Fibroblast of lung (primary cell): Measurements from ENCODE around the gene ZDHHC12. TPM values are rescaled to one million over a fixed set of nuclear protein-coding genes. Genes with fewer than 3 reads are reported as not detected.

Source experiments
- DNase-seq, 2 donors: peaks; one replicate each; pipeline versions ENCODE4 v3.0.0 to v3.0.0-alpha.2; 2010; ENCODE audit warnings: low read depth in 2 of 2
- H2AFZ ChIP-seq: 2 replicates; pipeline ENCODE4 v1.5.1; 2012; ENCODE audit warnings: low read length, control low read depth, inconsistent platforms
- H3K27ac ChIP-seq: 2 replicates; pipeline ENCODE4 v1.5.1; 2011; ENCODE audit warnings: low read length, control low read depth; ENCODE audit not compliant: insufficient read depth
- H3K27me3 ChIP-seq: 2 replicates; pipeline ENCODE4 v1.5.1; 2011; ENCODE audit warnings: mild to moderate bottlenecking, low read length; ENCODE audit not compliant: control insufficient read depth, insufficient read depth
- H3K36me3 ChIP-seq: 2 replicates; pipeline ENCODE4 v1.5.1; 2011; ENCODE audit warnings: low read length; ENCODE audit not compliant: control insufficient read depth, insufficient read depth
- H3K4me1 ChIP-seq: 2 replicates; pipeline ENCODE4 v1.5.1; 2011; ENCODE audit warnings: low read length; ENCODE audit not compliant: control insufficient read depth, insufficient read depth; ENCODE audit errors: extremely low read depth
- H3K4me2 ChIP-seq: 2 replicates; pipeline ENCODE4 v1.5.1; 2011; ENCODE audit warnings: low read length, control low read depth; ENCODE audit not compliant: insufficient read depth; ENCODE audit errors: extremely low read depth
- H3K4me3 ChIP-seq, 4 experiments: fragments of 200-600 bp in 1 of 4; sonication (generic) in 1 of 4; replicated peaks in 1 of 4; 2 replicates each; pipeline ENCODE4 v1.5.1; 2011 to 2016; ENCODE audit warnings: low read length in 4 of 4, low read depth in 3 of 4, mild to moderate bottlenecking in 3 of 4, control low read depth in 2 of 4, inconsistent platforms in 1 of 4, mixed read lengths in 1 of 4; ENCODE audit not compliant: insufficient read depth in 1 of 4; ENCODE audit errors: control extremely low read depth in 1 of 4
- H3K79me2 ChIP-seq: 2 replicates; pipeline ENCODE4 v1.5.1; 2012; ENCODE audit warnings: mild to moderate bottlenecking, low read length, inconsistent platforms; ENCODE audit not compliant: control insufficient read depth, insufficient read depth
- H3K9ac ChIP-seq: 2 replicates; pipeline ENCODE4 v1.5.1; 2011; ENCODE audit warnings: mild to moderate bottlenecking, low read length, control low read depth; ENCODE audit not compliant: insufficient read depth
- H3K9me3 ChIP-seq: 2 replicates; pipeline ENCODE4 v1.5.1; 2012; ENCODE audit warnings: low read depth, low read length; ENCODE audit not compliant: control insufficient read depth, insufficient read depth
- H4K20me1 ChIP-seq: 2 replicates; pipeline ENCODE4 v1.5.1; 2011; ENCODE audit warnings: low read length; ENCODE audit not compliant: control insufficient read depth, insufficient read depth; ENCODE audit errors: extremely low read depth
- CTCF ChIP-seq, 2 donors: IDR thresholded peaks in 1 of 2; conservative IDR thresholded peaks in 1 of 2; 1 replicate in 1 of 2; 2 replicates in 1 of 2; pipeline ENCODE4 v1.5.1; 2011 to 2012; ENCODE audit warnings: low read length in 2 of 2, control low read depth in 1 of 2, inconsistent platforms in 1 of 2, low read depth in 1 of 2, mild to moderate bottlenecking in 1 of 2
- EZH2 ChIP-seq: IDR thresholded peaks from 2 replicates; pipeline ENCODE4 v1.5.1; 2012; ENCODE audit warnings: low read length, control low read depth, mild to moderate bottlenecking; ENCODE audit errors: missing control alignments
- polyA plus RNA-seq, 2 donors: library from polyadenylated mRNA; depleted of rRNA in 1 of 2; stranded (reverse) in 1 of 2; unstranded in 1 of 2; fragments of >200 nt; gene quantifications; 2 replicates each; pipeline ENCODE4 v1.2.1, GENCODE V29; 2011 to 2012; ENCODE audit warnings: missing spikeins in 1 of 2
- total RNA-seq: library from RNA; depleted of rRNA; stranded (reverse); fragments of >200 nt; gene quantifications from 2 replicates; pipeline ENCODE4 v1.2.1, GENCODE V29; 2014

Gene ZDHHC12
- total and polyA plus RNA-seq, 2 donors (not counting 1 experiment from before 2014, with no cell fraction given), result 19.1 to 39.0 TPM

- no peak overlapping the region for H3K4me2 ChIP-seq
- no peaks in the 10 kb centered on the region for H4K20me1 ChIP-seq
- H3K9ac ChIP-seq, result no peak overlapping the region
- no peaks in the 10 kb centered on the region for H3K27me3 ChIP-seq
- H3K4me1 ChIP-seq, result no peaks in the 10 kb centered on the region
- DNase-seq, result no peak
- H3K27ac ChIP-seq, result no peak overlapping the region
- no peaks in the 10 kb centered on the region for H3K9me3 ChIP-seq
- H3K4me3 ChIP-seq, result no peak overlapping the region
- no peaks in the 10 kb centered on the region for H3K79me2 ChIP-seq
- no peak for TF ChIP-seq CTCF (conservative IDR thresholded peaks at IDR 0.05 in 1 of 2, IDR thresholded peaks at IDR 0.05 in 1 of 2; ENCODE audit: low read depth in 1 of 2, low read length in 2 of 2)
- no peak for TF ChIP-seq EZH2
- no peak overlapping the region for H2AFZ ChIP-seq
- no peaks in the 10 kb centered on the region for H3K36me3 ChIP-seq
Measured at GRCh38 chr9:128713941-128714573, 9.9 kb downstream of the ZDHHC12 start.

DNA sequence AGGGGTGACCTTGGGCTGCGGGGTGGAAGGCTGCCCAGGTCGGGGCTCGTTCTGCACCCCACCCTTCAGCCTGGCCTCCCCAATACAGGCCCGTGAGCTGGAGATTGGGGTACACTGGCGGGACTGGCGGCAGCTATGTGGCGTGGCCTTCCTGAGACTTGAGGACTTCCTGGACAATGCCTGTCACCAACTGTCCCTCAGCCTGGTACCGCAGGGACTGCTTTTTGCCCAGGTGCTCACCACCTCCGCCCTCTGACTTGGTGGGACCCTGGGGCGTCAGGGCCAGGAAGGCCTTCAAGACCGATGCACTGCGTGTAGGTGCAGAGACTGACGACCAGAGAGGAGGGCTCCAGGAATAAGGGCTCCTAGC lies 10.5 kb downstream of the ZDHHC12 start:
- no peak overlapping the region for H3K4me3 ChIP-seq
- no peak for DNase-seq

More for the DNA sequence above, 10.5 kb downstream of the ZDHHC12 start:
- Histone ChIP-seq H3K4me1 (no peaks in the 10 kb centered on the region), H3K4me2 (no peak overlapping the region), H3K9me3 (no peaks in the 10 kb centered on the region), H3K27me3 (no peaks in the 10 kb centered on the region), H4K20me1 (no peaks in the 10 kb centered on the region), H3K36me3 (no peaks in the 10 kb centered on the region), H2AFZ (no peak overlapping the region), H3K9ac (no peak overlapping the region), H3K27ac (no peak overlapping the region), H3K79me2 (no peaks in the 10 kb centered on the region)
- TF ChIP-seq CTCF (conservative IDR thresholded peaks at IDR 0.05 in 1 of 2, IDR thresholded peaks at IDR 0.05 in 1 of 2; ENCODE audit: low read depth in 1 of 2, low read length in 2 of 2) (no peak), EZH2 (no peak)
